OCI-LY7 (cell line): ENCODE measurements around the gene STS. TPM values are rescaled to one million over a fixed set of nuclear protein-coding genes. Genes with fewer than 3 reads are reported as not detected.

ENCODE experiments used
- BruUV-seq: library from RNA; stranded (reverse); fragments of 400-500 nt; replicated peaks from 2 replicates; lab custom pipeline; 2021; lab: Mats Ljungman, UMichigan
- CTCF ChIA-PET: fragments of 300-600 bp; sonication (Branson Sonifier 250); formaldehyde crosslinking; loops from one replicate; lab custom pipeline; 2022; ENCODE audit warnings: antibody characterized with exemption; ENCODE audit not compliant: unreplicated experiment; lab: Charles Lee
- POLR2A ChIA-PET: fragments of 300-600 bp; sonication (Branson Sonifier 250); formaldehyde crosslinking; loops from one replicate; lab custom pipeline; 2022; ENCODE audit warnings: antibody characterized with exemption; lab: Charles Lee
- DNase-seq: peaks from one replicate; pipeline ENCODE4 v3.0.0-alpha.2; 2015; ENCODE audit warnings: low spot score
- H2AFZ ChIP-seq: fragments of 200-600 bp; sonication (generic), shearing (Covaris generic); 2 replicates; pipeline ENCODE4 v1.6.1; 2014; ENCODE audit warnings: mild to moderate bottlenecking, antibody characterized with exemption, low read length, moderate library complexity
- H3K27ac ChIP-seq: fragments of 200-600 bp; sonication (generic); 2 replicates; pipeline ENCODE4 v1.5.1; 2014; ENCODE audit warnings: mixed run types, low read depth, mild to moderate bottlenecking, moderate library complexity, low read length, inconsistent platforms; ENCODE audit not compliant: poor library complexity, severe bottlenecking
- H3K36me3 ChIP-seq: fragments of 200-600 bp; sonication (generic); 2 replicates; pipeline ENCODE4 v1.6.1; 2014; ENCODE audit warnings: mild to moderate bottlenecking, antibody characterized with exemption, low read length, moderate library complexity, mixed read lengths; ENCODE audit not compliant: insufficient read depth
- H3K4me1 ChIP-seq: fragments of 200-600 bp; sonication (generic); 2 replicates; pipeline ENCODE4 v1.5.1; 2014; ENCODE audit warnings: mild to moderate bottlenecking, low read length; ENCODE audit not compliant: insufficient read depth, poor library complexity, severe bottlenecking
- H3K4me2 ChIP-seq: fragments of 200-600 bp; sonication (generic); 2 replicates; pipeline ENCODE4 v1.6.1; 2014; ENCODE audit warnings: mild to moderate bottlenecking, low read length
- H3K4me3 ChIP-seq: fragments of 200-600 bp; sonication (generic); 2 replicates; pipeline ENCODE4 v1.5.1; 2014; ENCODE audit warnings: mild to moderate bottlenecking, low read depth, low read length; ENCODE audit not compliant: poor library complexity, severe bottlenecking
- H3K79me2 ChIP-seq: fragments of 200-600 bp; sonication (generic); 2 replicates; pipeline ENCODE4 v1.6.1; 2016; ENCODE audit warnings: low read depth, mild to moderate bottlenecking, low read length, moderate library complexity, mixed read lengths; ENCODE audit not compliant: insufficient read depth
- H3K9me2 ChIP-seq: fragments of 200-600 bp; sonication (generic); 2 replicates; pipeline ENCODE4 v1.6.1; 2016; ENCODE audit warnings: mild to moderate bottlenecking, low read length, mixed read lengths; ENCODE audit not compliant: insufficient read depth
- H3K9me3 ChIP-seq: fragments of 200-600 bp; sonication (generic); 2 replicates; pipeline ENCODE4 v1.6.1; 2014; ENCODE audit warnings: mild to moderate bottlenecking, mixed run types, low read length, mixed read lengths
- H4K20me1 ChIP-seq: fragments of 200-600 bp; sonication (generic); 2 replicates; pipeline ENCODE4 v1.6.1; 2014; ENCODE audit warnings: mild to moderate bottlenecking, antibody characterized with exemption, low read length, moderate library complexity, mixed read lengths; ENCODE audit not compliant: insufficient read depth
- CTCF ChIP-seq: fragments of 200-600 bp; sonication (generic); conservative IDR thresholded peaks from 2 replicates; pipeline ENCODE4 v1.5.1; 2014; ENCODE audit warnings: mild to moderate bottlenecking, antibody characterized with exemption, low read length, moderate library complexity, mixed read lengths
- EZH2phosphoT487 ChIP-seq: fragments of 200-600 bp; sonication (generic); IDR thresholded peaks from 2 replicates; pipeline ENCODE4 v1.6.1; 2018; ENCODE audit warnings: low read depth, borderline replicate concordance, mild to moderate bottlenecking, mixed run types, antibody characterized with exemption, low read length, moderate library complexity, mixed read lengths
- intact Hi-C: fragments of 100-400 bp; cut with micrococcal nuclease; formaldehyde crosslinking; loops from one replicate; pipeline ENCODE4 v1.10.0; 2022; ENCODE audit not compliant: unreplicated experiment
- total RNA-seq, 2 experiments: library from RNA; depleted of rRNA in 1 of 2; stranded (reverse); fragments of >200 nt in 1 of 2; shearing (Covaris generic) in 1 of 2; gene quantifications; 2 replicates each; pipeline ENCODE4 v1.2.3, GENCODE V29; 2014 to 2022

Gene STS
- total RNA-seq, 2 experiments from 2014 or later: 16.3 to 40.3 TPM

- POLR2A ChIA-PET: interaction anchor here (0.7 to 1.0 kb wide), 2 partner anchors 7 to 110 kb away, joined by 3 read pairs; no protein-coding TSS in a partner anchor
- Histone ChIP-seq H3K4me2 (no peak overlapping the region), H3K36me3 (peaks cover 24% of the 10 kb centered on the region), H4K20me1 (no peaks in the 10 kb centered on the region), H2AFZ (no peak overlapping the region), H3K4me3 (no peak overlapping the region), H3K79me2 (peaks cover 43% of the 10 kb centered on the region), H3K4me1 (peaks cover 23% of the 10 kb centered on the region), H3K9me2 (no peaks in the 10 kb centered on the region), H3K9me3 (no peaks in the 10 kb centered on the region), H3K27ac (no peak overlapping the region)
- TF ChIP-seq CTCF: no peak
- no peak for TF ChIP-seq EZH2phosphoT487
- intact Hi-C loops: no loop called here
- no peak for DNase-seq
- CTCF ChIA-PET: no interaction called here
- no TSS peak for BruUV-seq
Measured at GRCh38 chrX:7139202-7140081, 8.1 kb upstream of the STS start.

- H2AFZ ChIP-seq: no peak overlapping the region
- no peak overlapping the region for H3K4me2 ChIP-seq
- intact Hi-C loops: no loop called here
- H3K27ac ChIP-seq: no peak overlapping the region
- H3K4me1 ChIP-seq: peaks cover 23% of the 10 kb centered on the region
- H3K4me3 ChIP-seq: no peak overlapping the region
- no peaks in the 10 kb centered on the region for H3K9me3 ChIP-seq
- no TSS peak for BruUV-seq
- peaks cover 50% of the 10 kb centered on the region; the same call in 1 of the 2 replicates for H3K79me2 ChIP-seq
- peaks cover 24% of the 10 kb centered on the region for H3K36me3 ChIP-seq
- H3K9me2 ChIP-seq: no peaks in the 10 kb centered on the region
- no peak for DNase-seq
- no peaks in the 10 kb centered on the region for H4K20me1 ChIP-seq
- CTCF ChIA-PET: interaction anchor here (1.6 kb wide), 1 partner anchor 10 kb away, joined by 4 read pairs; no protein-coding TSS in a partner anchor
- TF ChIP-seq CTCF: no peak
- no peak for TF ChIP-seq EZH2phosphoT487
- POLR2A ChIA-PET: interaction anchor here (0.8 to 1.1 kb wide), 2 partner anchors 9 to 31 kb away, joined by 3 to 4 read pairs; no protein-coding TSS in a partner anchor
Measured at GRCh38 chrX:7143076-7143475, 4.4 kb upstream of the STS start.
